Forelimb muscle (tissue), 1 donor: ENCODE measurements around the gene GPR143. TPM values are rescaled to one million over a fixed set of nuclear protein-coding genes. Genes with fewer than 3 reads are reported as not detected.

Experiments used
- DNase-seq: peaks from one replicate; pipeline ENCODE4 v3.0.0-alpha.2; 2013; ENCODE audit warnings: low read depth
- polyA plus RNA-seq: library from polyadenylated mRNA; unstranded; fragments of 120-200 nt; gene quantifications from one replicate; pipeline ENCODE4 v1.2.1, GENCODE V29; 2013; ENCODE audit not compliant: insufficient read length

The GPR143 gene
- polyA plus RNA-seq, 1 donor = 0.87 TPM

DNA sequence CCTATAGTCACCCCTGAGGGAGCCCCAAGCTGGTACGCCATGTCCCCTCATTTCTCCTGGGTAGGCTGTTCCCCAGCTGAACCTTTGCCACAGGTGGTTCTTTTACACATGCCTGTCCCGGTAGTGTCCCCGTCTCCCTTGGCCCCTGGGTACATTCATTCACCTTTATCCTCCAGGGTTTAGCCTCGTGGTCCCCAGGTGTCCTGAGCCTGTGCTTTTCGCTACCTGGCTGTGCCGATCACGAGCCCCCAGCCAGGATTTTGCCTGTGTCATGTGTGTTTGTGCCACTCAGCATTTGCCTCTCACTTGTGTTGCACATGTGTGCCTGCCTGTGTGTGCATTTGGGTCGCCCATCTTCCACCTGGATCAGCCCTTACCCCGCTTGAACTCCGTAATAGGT lies 57.6 kb downstream of the GPR143 start:
- no peak for DNase-seq

DNA sequence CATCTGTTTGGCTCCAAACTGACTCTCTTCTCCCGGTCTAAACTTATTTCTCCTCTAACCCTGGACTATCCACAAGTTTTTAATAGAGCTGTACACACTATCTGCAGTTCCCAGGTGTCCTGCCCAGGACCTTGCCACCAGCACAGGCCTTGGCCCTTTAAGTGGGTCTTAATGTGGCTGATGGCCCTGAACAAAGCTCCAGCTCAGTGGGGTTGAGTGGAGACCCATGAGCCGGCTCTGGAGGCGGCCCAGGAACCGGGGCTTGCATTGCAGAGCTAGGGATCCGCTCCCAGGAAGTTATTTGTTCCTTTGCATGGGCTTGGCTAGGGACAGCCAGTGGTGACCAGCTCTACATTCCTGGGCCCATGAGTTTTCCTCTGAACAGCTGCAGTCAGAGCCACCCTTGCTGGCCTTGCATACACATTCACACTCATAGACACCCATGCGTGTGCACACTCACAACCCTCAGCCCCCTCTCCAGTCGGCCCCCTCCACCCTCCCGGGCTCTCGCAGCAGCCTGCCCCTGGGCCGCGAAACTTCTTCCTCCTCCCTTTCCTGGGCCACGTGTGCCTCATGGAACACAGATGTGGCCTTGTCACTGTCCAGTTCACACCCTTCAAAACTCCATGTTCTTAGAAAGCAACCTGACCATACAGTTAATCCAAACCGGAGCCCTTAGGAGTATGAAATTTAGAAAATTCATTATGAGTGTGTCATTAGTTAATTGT lies 58.2 kb downstream of the GPR143 start:
- no peak for DNase-seq

DNA sequence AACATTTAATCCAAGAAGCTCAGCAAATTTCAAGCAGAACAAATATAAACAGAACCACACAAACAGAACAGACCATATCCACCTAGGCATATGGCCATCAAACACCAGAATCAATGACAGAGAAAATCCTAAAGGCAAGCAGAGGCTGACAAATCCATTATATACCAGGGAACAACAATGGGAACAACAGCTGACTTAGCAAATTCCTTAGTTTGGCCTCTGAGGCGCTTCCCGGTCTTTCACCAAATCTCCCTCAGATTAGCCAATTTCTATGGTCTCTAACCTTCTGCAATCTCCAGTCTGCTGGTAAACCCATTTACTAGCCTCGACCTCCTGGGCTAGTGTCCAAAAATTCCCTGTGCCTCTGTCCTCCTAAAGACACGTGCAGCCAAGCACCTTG lies 59.2 kb downstream of the GPR143 start:
- DNase-seq = no peak

DNA sequence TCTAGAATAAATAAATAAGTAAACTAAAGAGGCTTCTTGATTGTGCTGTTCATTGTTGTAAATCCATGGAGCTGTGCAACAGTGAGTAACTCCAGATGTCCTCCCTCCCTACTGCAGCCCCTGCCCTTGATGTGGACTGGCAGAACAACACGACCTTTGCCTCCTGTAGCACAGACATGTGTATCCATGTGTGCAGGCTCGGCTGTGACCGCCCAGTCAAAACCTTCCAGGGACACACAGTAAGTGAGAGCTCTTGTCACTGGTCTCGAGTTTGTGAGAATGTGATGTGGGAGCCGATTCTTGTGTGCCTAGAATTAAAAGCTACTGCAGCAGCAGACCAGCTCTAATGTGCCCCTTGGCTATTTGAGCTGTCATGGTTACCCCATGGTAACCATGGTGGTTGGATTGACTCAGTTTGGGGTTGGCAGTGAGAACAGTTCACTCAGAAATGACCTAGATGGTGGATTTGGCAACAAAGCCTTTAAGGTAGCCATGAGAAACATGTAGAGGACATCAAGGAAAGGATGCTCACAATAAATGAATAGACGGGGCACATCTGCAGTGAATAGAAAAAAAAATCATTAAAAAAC lies 60.7 kb downstream of the GPR143 start:
- DNase-seq = no peak

DNA sequence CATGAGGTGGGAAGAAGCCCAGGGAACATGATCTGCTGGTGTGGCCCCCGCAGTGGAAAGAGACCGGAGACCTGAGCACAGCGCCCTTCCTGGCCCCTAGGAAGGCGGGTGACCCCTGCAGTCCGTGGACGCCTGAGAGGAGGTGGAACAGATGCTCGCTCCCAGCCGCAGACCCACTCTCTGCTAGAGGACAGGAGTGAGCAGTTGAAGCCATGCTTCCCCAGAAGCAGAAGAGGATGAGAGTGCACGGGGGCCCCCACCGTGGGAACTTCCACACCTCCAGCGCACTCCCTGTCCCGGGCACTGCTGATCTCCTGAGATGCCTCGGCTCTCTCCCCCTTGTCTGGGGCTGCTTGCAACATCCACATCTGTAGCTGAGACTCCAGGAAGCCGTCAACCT lies 62.2 kb downstream of the GPR143 start:
- no peak for DNase-seq

DNA sequence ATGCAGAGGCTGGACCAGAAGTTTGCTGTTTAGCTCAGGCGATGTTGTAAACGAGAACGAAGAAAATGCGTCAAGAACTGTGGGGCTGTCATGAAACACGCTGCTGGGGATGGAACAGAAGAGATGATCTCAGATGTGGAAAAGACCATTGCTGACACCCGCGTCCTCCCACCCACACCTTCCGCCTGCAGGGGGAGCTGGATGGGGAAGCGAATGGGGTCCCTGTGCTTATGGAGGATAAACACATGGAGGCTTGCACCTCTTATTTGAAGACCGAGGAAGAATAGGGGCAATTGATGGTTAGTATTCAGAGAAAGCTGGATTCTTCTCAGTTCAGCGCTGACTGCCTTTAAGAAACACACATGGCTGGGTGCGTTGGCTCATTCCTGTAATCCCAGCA lies 63.9 kb downstream of the GPR143 start:
- DNase-seq = no peak

DNA sequence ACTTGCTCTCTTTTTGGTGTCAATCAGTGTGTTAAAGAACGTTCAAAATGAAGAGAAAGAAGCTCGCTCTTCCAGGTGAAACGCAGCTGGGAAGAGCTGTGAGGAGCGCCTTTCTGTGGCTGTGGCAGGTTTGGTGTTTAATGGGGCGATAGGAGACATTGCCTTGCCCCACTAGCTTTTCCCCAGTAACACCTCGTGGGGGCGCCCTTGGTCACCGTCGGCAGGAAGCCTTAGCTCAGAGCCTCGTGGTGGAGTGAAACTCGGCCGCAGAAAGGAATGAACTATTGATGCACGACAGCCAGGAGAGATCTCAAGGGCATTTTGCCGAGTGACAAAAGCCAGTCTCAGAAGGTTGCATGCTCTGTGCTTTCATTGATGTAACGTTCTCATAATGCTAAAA lies 65.1 kb downstream of the GPR143 start:
- DNase-seq = no peak

DNA sequence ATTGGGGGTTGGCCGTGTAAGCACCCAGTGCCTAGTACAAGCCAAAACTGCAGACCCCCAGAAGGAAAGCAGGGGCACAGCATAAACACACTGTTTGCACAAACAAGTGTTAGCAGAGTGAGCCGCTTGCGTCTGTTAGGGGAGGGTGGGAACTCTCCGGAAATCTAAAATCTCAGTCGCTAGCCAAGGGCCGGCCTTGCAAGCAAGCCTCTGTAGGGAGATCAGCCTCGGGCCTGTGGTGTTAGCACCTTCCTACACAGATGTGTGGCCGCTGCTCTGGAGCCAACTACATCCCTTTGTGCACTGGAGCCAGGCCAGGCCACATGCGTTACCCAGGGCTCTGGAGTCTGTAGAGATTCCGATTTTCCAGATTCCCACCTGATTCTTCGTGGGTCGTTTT lies 67.1 kb downstream of the GPR143 start:
- no peak for DNase-seq

DNA sequence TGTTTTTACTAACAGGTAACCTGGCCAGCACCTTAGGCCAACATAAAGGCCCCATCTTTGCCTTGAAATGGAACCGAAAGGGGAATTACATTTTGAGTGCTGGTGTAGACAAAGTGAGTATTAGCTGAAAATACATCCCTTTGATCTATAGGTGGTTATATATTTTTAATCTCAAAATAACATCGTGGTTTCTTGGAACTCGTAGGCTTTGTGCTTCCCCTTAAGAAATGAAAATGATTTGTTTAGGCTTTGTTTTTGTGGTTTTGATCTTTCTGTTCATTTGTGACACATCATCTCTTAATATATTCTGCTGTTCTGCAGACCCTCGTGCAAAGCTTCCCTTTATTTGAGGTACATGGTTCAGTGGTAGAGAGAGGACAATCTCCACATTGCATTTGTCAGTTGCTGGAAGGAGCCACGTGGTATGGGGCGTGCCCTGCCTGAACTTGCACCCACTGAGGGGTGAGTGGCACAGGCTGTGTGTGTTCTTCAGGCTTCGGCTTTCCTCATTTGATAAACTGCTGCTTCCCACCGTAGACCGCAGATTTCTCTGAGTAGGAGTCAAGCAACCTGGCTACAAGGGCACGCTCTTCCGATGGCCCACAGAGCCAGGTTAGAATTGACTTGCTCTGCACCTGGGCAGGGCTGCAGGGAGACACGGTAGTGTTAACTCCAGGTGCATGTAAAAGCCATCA lies 72.2 kb downstream of the GPR143 start:
- DNase-seq = no peak

DNA sequence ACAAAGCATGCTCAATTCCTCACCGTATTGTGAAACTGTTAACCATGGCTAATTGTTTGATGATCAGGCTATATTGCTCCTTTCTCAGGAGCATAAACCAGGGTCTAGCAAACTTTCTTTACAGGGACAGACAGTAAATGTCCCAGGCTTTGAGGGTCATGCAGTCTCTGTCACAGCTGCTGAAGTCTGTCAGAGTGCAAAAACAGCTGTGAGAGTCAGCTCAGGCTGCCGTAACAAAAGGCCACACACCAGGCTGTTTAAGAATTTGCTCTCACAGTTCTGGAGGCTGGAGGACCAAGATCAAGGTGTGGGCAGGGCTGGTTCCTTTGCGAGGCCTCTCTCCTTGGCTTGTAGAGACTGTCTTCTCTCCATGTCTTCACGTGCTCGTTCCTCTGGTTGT lies 75.6 kb downstream of the GPR143 start:
- no peak for DNase-seq

DNA sequence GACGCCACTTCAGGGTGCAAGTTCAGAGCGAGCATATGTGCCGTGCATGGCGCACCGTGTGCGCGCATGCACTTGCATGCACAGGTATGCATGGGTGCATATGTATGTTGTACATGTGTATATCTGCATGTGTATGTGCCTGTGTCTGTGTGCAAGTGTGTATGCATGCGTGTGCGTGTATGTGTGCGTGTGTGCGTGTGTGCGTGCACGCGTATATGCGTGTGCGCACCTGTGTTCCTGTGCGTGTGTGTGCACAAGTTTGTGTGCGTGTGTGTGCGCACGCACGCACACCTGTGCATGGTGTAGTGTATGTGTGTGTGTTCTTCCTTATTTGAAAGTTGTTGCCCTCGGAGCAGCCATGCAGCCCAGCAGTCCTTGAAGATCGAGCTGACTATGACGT lies 76.8 kb downstream of the GPR143 start:
- DNase-seq = no peak

DNA sequence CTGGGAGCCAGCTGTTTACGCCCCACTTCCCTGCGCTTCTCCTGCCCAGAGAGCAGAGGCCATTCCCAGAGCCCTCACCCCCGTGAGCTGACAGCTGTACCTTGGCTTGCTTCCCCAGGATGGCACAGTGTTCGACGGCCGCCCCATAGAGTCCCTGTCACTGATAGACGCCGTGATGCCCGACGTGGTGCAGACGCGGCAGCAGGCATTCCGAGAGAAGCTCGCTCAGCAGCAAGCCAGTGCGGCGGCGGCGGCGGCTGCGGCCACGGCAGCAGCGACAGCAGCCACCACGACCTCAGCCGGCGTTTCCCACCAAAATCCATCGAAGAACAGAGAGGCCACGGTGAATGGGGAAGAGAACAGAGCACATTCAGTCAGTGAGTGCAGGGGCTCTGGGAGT lies 77.7 kb downstream of the GPR143 start:
- no peak for DNase-seq

DNA sequence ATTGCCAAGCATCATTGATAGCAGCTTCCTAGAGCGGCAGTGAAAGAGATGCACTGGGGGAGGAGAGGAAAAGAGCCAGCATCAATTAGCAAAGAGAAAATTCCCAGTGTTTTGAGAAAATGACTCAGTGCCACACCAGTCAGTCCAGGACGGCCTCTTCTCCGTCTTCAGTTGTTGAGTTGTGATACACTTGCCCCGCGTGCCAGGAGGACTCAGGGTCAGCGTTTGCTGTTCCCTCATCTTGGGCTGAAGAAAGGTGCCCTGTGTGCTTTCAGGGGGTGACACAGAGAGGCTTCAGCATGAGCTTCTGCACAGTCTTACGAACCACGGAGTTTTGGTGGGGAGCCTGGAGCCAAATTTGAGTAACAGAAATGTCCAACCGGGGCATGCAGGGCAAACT lies 82.3 kb downstream of the GPR143 start:
- no peak for DNase-seq

DNA sequence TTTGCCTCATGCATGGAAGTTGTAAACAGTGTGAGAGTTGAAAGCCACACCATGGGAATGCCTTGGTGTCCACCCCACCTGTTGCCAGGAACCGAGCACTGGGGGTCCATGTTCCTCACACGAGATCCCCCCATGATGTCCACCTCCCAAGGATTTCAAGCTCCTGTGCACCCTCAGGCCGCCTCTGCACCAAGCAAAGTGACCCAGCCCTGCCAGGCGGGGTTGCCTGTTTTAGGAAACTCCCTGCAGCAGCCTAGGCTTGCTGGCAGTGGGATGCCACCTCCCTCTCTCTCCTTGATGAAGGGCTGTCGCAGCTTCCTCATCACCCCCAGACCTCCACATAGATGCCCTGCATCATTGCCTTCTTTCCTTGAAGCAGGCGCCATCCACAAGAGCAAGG lies 82.8 kb downstream of the GPR143 start:
- DNase-seq = no peak

DNA sequence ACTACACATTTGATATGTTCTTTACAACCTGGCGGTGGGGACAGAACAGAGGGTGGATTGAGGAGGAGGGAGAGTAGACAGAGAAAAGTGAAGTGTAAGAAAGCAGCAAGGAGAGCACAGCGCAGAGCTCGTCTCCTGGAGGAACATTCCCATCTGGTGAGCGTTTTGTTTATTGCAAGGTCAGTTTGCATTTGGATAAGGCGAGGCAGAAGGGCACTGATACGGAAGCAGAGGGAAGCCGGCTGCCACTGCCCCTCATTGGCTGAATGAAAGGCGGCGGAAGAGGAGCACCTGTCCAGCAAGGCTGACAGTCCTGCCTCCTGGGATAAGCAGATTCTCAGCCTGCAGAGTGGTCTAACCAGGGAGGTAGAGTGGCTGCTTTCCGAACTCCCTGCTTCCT lies 83.2 kb downstream of the GPR143 start:
- no peak for DNase-seq

DNA sequence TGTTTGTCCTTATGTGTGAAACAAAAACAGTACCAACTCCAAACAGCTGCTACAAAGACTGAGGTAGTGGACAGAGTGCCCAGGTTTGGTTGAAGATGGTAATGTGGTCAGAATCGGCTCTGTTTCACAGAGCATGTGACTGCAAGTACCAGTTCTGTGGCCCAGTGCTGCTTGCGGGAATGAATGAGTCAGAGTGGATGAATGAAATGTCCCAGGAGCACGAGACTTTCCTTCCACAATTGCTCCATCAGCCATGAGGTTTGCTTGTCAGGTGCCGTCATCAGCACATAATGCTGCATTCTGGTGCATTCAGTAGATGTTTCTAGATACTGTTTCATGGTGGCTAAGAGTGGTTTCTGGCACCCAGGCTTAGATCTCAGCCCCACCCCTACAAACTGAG lies 84.2 kb downstream of the GPR143 start:
- DNase-seq = no peak

DNA sequence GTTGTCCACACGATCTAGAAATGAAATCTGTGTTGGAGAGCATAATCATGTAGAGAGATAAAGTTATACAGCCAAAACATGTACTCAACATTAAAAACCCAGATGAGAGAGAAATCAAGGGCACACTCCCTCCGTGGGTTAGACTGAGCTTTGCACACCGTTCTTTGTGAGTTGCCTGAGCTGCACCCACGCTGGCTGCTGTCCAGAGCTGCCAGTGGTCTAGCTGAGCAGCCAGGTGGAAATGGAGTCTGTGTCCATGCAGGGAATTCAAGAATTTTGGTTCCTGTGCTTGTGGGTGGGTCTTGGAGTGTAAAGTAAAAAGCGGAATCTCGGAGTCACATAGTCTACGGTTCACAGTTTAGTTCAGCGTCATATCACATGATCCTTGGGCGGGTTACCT lies 84.6 kb downstream of the GPR143 start:
- no peak for DNase-seq

DNA sequence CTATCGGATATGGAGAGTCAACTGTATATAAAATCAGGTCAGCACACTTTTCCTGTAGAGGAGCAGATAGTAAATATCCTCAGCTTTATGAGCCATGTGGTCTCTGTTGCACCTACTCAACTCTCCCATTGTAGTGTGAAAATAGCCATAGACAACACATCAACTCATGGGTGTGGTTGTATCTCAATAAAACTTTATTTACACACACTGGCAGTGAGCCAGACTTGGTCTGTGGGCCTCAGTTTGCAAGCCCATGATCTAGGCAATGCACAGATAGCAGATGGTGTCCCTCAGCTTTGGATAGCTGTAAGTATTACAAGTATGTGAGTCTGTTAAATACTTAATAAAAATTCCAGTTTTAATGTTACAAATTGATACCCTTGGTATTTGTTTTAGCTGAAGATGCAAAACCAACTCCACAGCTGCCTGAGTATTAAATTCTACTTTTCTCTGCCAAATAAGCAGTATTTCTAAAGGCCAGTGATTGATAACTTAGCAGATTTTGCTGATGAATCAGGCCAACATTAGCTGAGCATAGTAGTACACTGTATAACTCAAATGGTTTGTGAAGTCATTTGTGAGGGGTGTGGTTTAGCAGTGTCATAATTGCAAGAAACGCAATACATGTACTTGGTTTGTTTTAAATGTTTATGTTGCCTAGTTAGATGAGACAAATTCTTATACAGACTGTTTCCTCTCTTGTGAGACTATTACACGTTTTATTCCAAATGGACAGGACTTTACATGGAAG lies 87.3 kb downstream of the GPR143 start:
- DNase-seq = no peak

DNA sequence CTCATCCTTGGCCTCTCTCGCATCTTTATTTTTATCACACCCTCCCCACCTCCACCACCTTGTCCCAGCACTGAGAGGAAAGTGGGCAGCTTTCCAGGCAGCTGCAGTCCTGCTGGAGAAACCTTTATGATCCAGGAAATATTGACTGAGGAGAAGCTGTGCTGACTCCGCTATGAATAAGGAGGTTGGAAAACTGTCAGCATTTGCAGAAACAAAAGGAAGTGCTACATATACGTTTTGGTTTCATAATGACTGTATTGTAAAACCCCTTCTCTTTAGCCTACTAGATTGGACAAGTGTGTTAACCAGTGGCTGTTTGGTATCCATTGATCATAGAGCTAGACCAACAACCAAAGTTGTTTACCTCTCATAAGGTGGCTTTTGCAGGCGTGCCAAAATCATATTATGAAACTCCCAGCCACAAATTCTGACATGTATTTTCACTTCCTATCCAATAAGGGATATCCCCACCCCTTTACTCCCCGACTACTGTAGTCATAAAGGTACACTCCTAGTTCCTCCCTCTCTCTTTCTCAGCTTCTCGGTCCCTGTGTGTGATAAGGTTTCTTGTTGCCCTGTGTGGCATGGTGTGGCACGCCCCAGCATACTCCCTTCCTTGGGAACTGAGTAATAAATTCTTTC lies 88.4 kb downstream of the GPR143 start:
- DNase-seq = peak; percentile 82

DNA sequence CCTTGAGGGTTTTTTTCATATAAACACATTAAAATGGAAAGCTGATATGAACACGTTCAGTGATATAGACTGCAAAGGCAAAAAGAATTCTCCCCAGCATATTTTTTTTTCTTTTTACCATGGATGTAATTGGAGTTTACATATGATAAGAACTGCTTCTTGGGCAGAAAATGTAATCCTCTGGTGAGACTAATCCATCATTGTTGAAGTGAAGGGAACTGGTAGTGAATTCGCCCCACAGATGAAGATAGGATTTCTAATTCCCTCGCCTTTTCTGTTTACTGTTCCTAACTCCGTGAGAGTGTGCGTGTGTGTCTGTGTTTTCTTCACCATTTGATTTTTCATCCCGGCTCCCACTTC lies 88.9 kb downstream of the GPR143 start:
- no peak for DNase-seq

DNA sequence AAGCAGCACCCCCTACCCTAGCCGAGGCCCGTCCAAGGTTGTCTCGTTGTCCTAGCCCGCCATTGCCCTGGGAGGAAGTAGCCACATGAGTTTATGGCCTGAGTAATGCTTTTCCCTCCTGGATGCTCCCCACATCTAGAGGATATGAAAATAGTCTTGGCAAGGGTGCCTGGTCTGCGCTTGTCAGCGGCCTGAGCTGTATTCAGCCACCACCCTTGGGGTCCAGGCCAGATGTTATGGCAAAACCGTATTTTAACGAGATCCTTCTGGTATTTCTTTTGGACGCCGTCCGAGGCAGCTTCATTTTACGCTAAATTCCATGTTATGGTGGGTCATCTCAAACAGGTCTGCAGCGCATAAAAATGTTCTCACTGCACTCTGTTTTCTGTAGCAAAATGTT lies 89.3 kb downstream of the GPR143 start:
- peak; percentile 51 for DNase-seq
